HepG2 (cell line): ENCODE measurements around the gene RGS13. TPM values are rescaled to one million over a fixed set of nuclear protein-coding genes. Genes with fewer than 3 reads are reported as not detected.
A peak's percentile ranks its signal among the peaks of the same experiment; 100 is the strongest.

Source experiments
- ATAC-seq: fragments of 200-7000 bp; cut with Tn5 transposase; 3 replicates; pipeline ENCODE4 v1.9.1; 2020; ENCODE audit warnings: mild to moderate bottlenecking, moderate library complexity
- BruUV-seq: library from RNA; stranded (reverse); fragments of 400-500 nt; replicated peaks from 2 replicates; lab custom pipeline; 2021; lab: Mats Ljungman, UMichigan
- CTCF ChIA-PET: fragments of 300-600 bp; formaldehyde crosslinking; extraction: SDS; loops from one replicate; lab custom pipeline; 2021; ENCODE audit warnings: low total read pairs, inconsistent platforms, low intra/inter-chr PET ratio; lab: Yijun Ruan, JAX
- POLR2A ChIA-PET: fragments of 350-600 bp; sonication (Branson Sonifier 250); formaldehyde crosslinking; loops from one replicate; lab custom pipeline; 2020; ENCODE audit warnings: antibody characterized with exemption, inconsistent platforms; lab: Yijun Ruan, JAX
- DNase-seq: peaks from one replicate; pipeline ENCODE4 v3.0.0-alpha.2; 2015; ENCODE audit warnings: low spot score
- FAIRE-seq: peaks from 3 replicates; lab custom pipeline; 2011; peaks lifted over from hg19 to GRCh38; lab: Jason Lieb, UNC
- H2AFZ ChIP-seq: one replicate; pipeline ENCODE4 v1.6.1; 2011; ENCODE audit warnings: low read length, inconsistent platforms
- H3K27ac ChIP-seq: fragments of 300-600 bp; 3 replicates; pipeline ENCODE4 v1.8.0; 2011; ENCODE audit warnings: mixed run types, mild to moderate bottlenecking, mixed read lengths, low read length, inconsistent platforms; ENCODE audit not compliant: insufficient read depth; ENCODE audit errors: extremely low read length
- H3K27me3 ChIP-seq, 2 experiments: fragments of 200-600 bp in 1 of 2; 2 replicates in 1 of 2; 3 replicates in 1 of 2; pipeline versions ENCODE4 v1.6.0 to v1.8.0; 2011; ENCODE audit warnings: low read length in 2 of 2, mild to moderate bottlenecking in 2 of 2, moderate library complexity in 2 of 2, inconsistent platforms in 1 of 2; ENCODE audit not compliant: insufficient read depth in 2 of 2, control insufficient read depth in 1 of 2
- H3K36me3 ChIP-seq, 2 experiments: fragments of 200-600 bp in 1 of 2; replicated peaks in 1 of 2; 2 replicates in 1 of 2; 3 replicates in 1 of 2; pipeline versions ENCODE4 v1.5.1 to v1.8.0; 2011; ENCODE audit warnings: low read length in 2 of 2, inconsistent platforms in 1 of 2; ENCODE audit not compliant: insufficient read depth in 2 of 2, control insufficient read depth in 1 of 2
- H3K4me1 ChIP-seq: 2 replicates; pipeline ENCODE4 v1.5.1; 2012; ENCODE audit warnings: low read length, inconsistent platforms; ENCODE audit not compliant: insufficient read depth
- H3K4me2 ChIP-seq: 2 replicates; pipeline ENCODE4 v1.6.0; 2011; ENCODE audit warnings: low read depth, low read length, inconsistent platforms
- H3K4me3 ChIP-seq, 3 experiments: fragments of 200-600 bp in 1 of 3; sonication (generic), shearing (Covaris generic) in 1 of 3; replicated peaks in 1 of 3; 2 replicates each; pipeline ENCODE4 v1.5.1; 2011 to 2016; ENCODE audit warnings: low read length in 3 of 3, inconsistent platforms in 2 of 3, low read depth in 2 of 3, mild to moderate bottlenecking in 2 of 3, control low read depth in 1 of 3, mixed read lengths in 1 of 3; ENCODE audit not compliant: insufficient read depth in 1 of 3
- H3K79me2 ChIP-seq: one replicate; pipeline ENCODE4 v1.6.1; 2011; ENCODE audit warnings: low read length, inconsistent platforms; ENCODE audit not compliant: insufficient read depth
- H3K9ac ChIP-seq: 2 replicates; pipeline ENCODE4 v1.6.0; 2011; ENCODE audit warnings: mild to moderate bottlenecking, low read depth, low read length, inconsistent platforms; ENCODE audit not compliant: insufficient read depth
- H3K9me3 ChIP-seq: 2 replicates; pipeline ENCODE4 v1.5.1; 2012; ENCODE audit warnings: mild to moderate bottlenecking, low read length
- H4K20me1 ChIP-seq: 2 replicates; pipeline ENCODE4 v1.6.0; 2011; ENCODE audit warnings: inconsistent platforms, mild to moderate bottlenecking, low read length, moderate library complexity; ENCODE audit not compliant: insufficient read depth
- DMAP1 ChIP-seq: IDR thresholded peaks from 2 replicates; pipeline ENCODE4 v1.6.1; 2016
- ELF1 ChIP-seq: sonication (generic); formaldehyde crosslinking; IDR thresholded peaks from 2 replicates; pipeline ENCODE4 v1.4.0; 2020; ENCODE audit warnings: missing genetic modification reagents
- ESRRA ChIP-seq: sonication (generic); formaldehyde crosslinking; IDR thresholded peaks from 2 replicates; pipeline ENCODE4 v1.5.1; 2020; ENCODE audit warnings: mild to moderate bottlenecking, low read depth, missing genetic modification reagents
- HMGA1 ChIP-seq: sonication (generic); formaldehyde crosslinking; conservative IDR thresholded peaks from 2 replicates; pipeline ENCODE4 v1.4.0; 2020; ENCODE audit warnings: missing genetic modification reagents
- HOMEZ ChIP-seq: IDR thresholded peaks from 2 replicates; pipeline ENCODE4 v1.6.1; 2016; ENCODE audit warnings: low read depth
- SIX1 ChIP-seq: sonication (generic); formaldehyde crosslinking; IDR thresholded peaks from 2 replicates; pipeline ENCODE4 v1.4.0; 2020; ENCODE audit warnings: missing genetic modification reagents, borderline replicate concordance
- SMAD3 ChIP-seq: sonication (generic); formaldehyde crosslinking; IDR thresholded peaks from 2 replicates; pipeline ENCODE4 v1.4.0; 2020; ENCODE audit warnings: missing genetic modification reagents
- SMARCE1 ChIP-seq: fragments of 450-650 bp; IDR thresholded peaks from 2 replicates; pipeline ENCODE4 v1.6.1; 2017; ENCODE audit warnings: borderline replicate concordance
- SOX5 ChIP-seq: IDR thresholded peaks from 2 replicates; pipeline ENCODE4 v1.6.1; 2016; ENCODE audit warnings: borderline replicate concordance
- ZBTB1 ChIP-seq: sonication (generic); formaldehyde crosslinking; IDR thresholded peaks from 2 replicates; pipeline ENCODE4 v1.4.0; 2020; ENCODE audit warnings: missing genetic modification reagents, borderline replicate concordance
- ZBTB40 ChIP-seq, 2 experiments: fragments of 450-650 bp in 1 of 2; sonication (generic) in 1 of 2; formaldehyde crosslinking in 1 of 2; IDR thresholded peaks; 2 replicates each; pipeline versions ENCODE4 v1.6.1 to v1.8.0; 2016 to 2022; ENCODE audit warnings: antibody characterized with exemption in 1 of 2, mild to moderate bottlenecking in 1 of 2, missing genetic modification reagents in 1 of 2
- ZC3H13 ChIP-seq: sonication (generic); formaldehyde crosslinking; IDR thresholded peaks from 2 replicates; pipeline ENCODE4 v1.8.1; 2023; ENCODE audit warnings: mild to moderate bottlenecking, missing genetic modification reagents, moderate library complexity
- ZNF292 ChIP-seq: sonication (generic); formaldehyde crosslinking; IDR thresholded peaks from 2 replicates; pipeline ENCODE4 v1.8.1; 2022; ENCODE audit warnings: mild to moderate bottlenecking, low read depth, missing genetic modification reagents, borderline replicate concordance
- ZNF382 ChIP-seq: sonication (generic); formaldehyde crosslinking; IDR thresholded peaks from 2 replicates; pipeline ENCODE4 v1.5.0; 2020; ENCODE audit warnings: missing genetic modification reagents, mild to moderate bottlenecking, borderline replicate concordance
- ZNF850 ChIP-seq: sonication (generic); formaldehyde crosslinking; conservative IDR thresholded peaks from 2 replicates; pipeline ENCODE4 v1.9.0; 2021; ENCODE audit warnings: mild to moderate bottlenecking, missing genetic modification reagents
- WGBS: methylation state at CpG from one replicate; pipeline ENCODE4 v1.1.6; 2017; ENCODE audit warnings: low lambda C conversion rate; 5-methylcytosine and 5-hydroxymethylcytosine counted together
- in situ Hi-C: cut with HindIII; loops from 2 replicates; pipeline ENCODE4 v1.10.0; 2017; ENCODE audit warnings: low pct_unique_long_range_greater_than_20kb; ENCODE audit not compliant: extremely low pct_ligation_motif_present
- intact Hi-C: fragments of 100-400 bp; cut with micrococcal nuclease; formaldehyde crosslinking; loops from one replicate; pipeline ENCODE4 v1.10.0; 2022; ENCODE audit not compliant: unreplicated experiment
- polyA plus RNA-seq, 8 experiments: library from polyadenylated mRNA; depleted of rRNA in 3 of 8; stranded (reverse) in 7 of 8; unstranded in 1 of 8; fragments of >200 nt; fragmentation: Illumina TruSeq in 4 of 8; extraction: Trizol in 4 of 8; gene quantifications; 2 replicates each; pipeline versions ENCODE4 v1.2.1 to v1.2.3, GENCODE V29; 2011 to 2016; ENCODE audit warnings: low read depth in 4 of 8, missing spikeins in 1 of 8, mixed read lengths in 1 of 8; ENCODE audit not compliant: insufficient read depth in 1 of 8
- total RNA-seq, 5 experiments: library from RNA; depleted of rRNA; stranded (reverse); fragments of >200 nt; fragmentation: Illumina TruSeq; extraction: Trizol; gene quantifications; 2 replicates each; pipeline ENCODE4 v1.2.3, GENCODE V29; 2016; ENCODE audit warnings: low read depth in 1 of 5

The RGS13 gene
- total and polyA plus RNA-seq, 2 of the 13 experiments (the other 11 are each of a cell fraction or from before 2014, with no cell fraction given) = not detected

DNA sequence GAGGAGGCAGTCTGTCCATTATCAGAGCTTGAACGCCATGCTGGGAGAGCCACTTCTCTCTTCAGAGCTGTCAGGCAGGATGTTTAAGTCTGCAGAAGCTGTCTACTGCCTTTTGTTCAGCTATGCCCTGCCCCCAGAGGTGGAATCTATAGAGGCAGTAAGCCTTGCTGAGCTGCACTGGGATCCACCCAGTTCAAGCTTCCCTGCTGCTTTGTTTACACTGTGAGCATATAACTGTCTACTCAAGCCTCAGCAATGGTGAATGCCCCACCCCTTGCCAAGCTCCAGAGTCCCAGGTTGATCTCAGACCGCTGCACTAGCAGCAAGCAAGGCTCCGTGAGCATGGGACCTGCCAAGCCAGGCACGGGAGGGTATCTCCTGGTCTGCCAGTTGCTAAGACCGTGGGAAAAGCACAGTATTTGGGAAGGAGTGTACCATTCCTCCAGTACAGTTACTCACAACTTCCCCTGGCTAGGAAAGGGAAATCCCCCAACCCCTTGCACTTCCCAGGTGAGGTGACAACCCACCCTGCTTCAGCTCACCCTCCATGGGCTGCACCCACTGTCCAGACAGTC is 32.5 kb downstream of the RGS13 start:
- BruUV-seq = no TSS peak
- in situ Hi-C loops = no loop called here
- no peaks in the 10 kb centered on the region; a peak in 1 of 5 replicates for H3K27me3 ChIP-seq
- DNase-seq (peak; percentile 80), ATAC-seq (peak; percentile 98), FAIRE-seq (peak; percentile 42)
- no peak overlapping the region for H2AFZ ChIP-seq
- ChIA-PET POLR2A (interaction anchor here (1.1 kb wide), 1 partner anchor 30 kb away, joined by 3 read pairs; no protein-coding TSS in a partner anchor), CTCF (no interaction called here)
- H3K9ac ChIP-seq = no peak overlapping the region
- no peak overlapping the region for H3K27ac ChIP-seq
- H4K20me1 ChIP-seq = no peaks in the 10 kb centered on the region
- no peaks in the 10 kb centered on the region for H3K36me3 ChIP-seq
- peaks cover 11% of the 10 kb centered on the region for H3K4me1 ChIP-seq
- no peaks in the 10 kb centered on the region for H3K9me3 ChIP-seq
- H3K79me2 ChIP-seq = no peaks in the 10 kb centered on the region
- intact Hi-C loops = no loop called here
- H3K4me2 ChIP-seq = peak overlapping the region; percentile 54
- peak overlapping the region in 1 of 3 experiments; percentile 35; a peak in 2 of 6 replicates for H3K4me3 ChIP-seq
- 37% methylated on average over 2 of the region's 5 CpGs for WGBS
- TF ChIP-seq DMAP1 (no peak), SIX1 (no peak), ZNF850 (CRISPR knock-in tag) (no peak), ELF1 (CRISPR knock-in tag) (no peak), ZBTB1 (CRISPR knock-in tag) (no peak), ZC3H13 (CRISPR knock-in tag) (no peak), ZNF382 (CRISPR knock-in tag) (no peak), SMARCE1 (no peak), SMAD3 (CRISPR knock-in tag) (0 out of 2 replicates have a peak, but pooled peaks have one; percentile 21), HMGA1 (no peak), ZBTB40 (IDR thresholded peaks at IDR 0.05) (no peak), ZBTB40 (CRISPR knock-in tag; IDR thresholded peaks at IDR 0.05) (no peak), HOMEZ (peak; percentile 60; the same call in 1 of the 2 replicates), ESRRA (CRISPR knock-in tag) (no peak), SOX5 (CRISPR knock-in tag) (peak; percentile 21; the same call in 1 of the 2 replicates), ZNF292 (CRISPR knock-in tag) (peak; percentile 66; the same call in 1 of the 2 replicates)
